HG02870 (cell line): Measurements from ENCODE around the gene TFAP2C.

ENCODE experiments used
- ATAC-seq: cut with Tn5 transposase; IDR thresholded peaks from one replicate; pipeline ENCODE4 v1.9.1; 2021; ENCODE audit warnings: mild to moderate bottlenecking, moderate library complexity; ENCODE audit not compliant: unreplicated experiment

Gene TFAP2C

GRCh38 chr20:56628873-56629463 is at the start of gene TFAP2C:
Gene TFAP2C, plus strand, starts transcription at chr20:56629306. Its CDS starts 239 bp downstream, at chr20:56629545.
- no peak for ATAC-seq

GRCh38 chr20:56580226-56580625 is 48.9 kb upstream of the TFAP2C start:
- ATAC-seq, result no peak

GRCh38 chr20:56581701-56582100 is 47.4 kb upstream of the TFAP2C start:
- no peak for ATAC-seq

DNA sequence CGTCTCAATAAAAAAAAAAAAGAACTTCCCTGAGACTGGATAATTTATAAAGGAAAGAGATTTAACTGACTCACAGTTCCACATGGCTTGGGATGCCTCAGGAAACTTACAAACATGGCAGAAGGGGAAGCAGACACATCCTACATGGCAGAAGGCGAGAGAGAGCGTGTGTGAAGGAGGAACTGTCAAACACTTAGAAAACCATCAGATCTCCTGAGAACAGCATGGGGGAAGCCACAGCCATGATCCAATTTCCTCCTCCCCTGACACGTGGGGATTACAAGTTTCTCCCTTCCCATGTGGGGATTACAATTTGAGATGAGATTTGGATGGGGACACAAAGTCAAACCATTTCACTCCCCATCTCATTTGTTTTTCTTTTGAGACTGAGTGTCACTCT is 46.6 kb upstream of the TFAP2C start:
- no peak for ATAC-seq

GRCh38 chr20:56584916-56585315 is 44.2 kb upstream of the TFAP2C start:
- no peak for ATAC-seq

DNA sequence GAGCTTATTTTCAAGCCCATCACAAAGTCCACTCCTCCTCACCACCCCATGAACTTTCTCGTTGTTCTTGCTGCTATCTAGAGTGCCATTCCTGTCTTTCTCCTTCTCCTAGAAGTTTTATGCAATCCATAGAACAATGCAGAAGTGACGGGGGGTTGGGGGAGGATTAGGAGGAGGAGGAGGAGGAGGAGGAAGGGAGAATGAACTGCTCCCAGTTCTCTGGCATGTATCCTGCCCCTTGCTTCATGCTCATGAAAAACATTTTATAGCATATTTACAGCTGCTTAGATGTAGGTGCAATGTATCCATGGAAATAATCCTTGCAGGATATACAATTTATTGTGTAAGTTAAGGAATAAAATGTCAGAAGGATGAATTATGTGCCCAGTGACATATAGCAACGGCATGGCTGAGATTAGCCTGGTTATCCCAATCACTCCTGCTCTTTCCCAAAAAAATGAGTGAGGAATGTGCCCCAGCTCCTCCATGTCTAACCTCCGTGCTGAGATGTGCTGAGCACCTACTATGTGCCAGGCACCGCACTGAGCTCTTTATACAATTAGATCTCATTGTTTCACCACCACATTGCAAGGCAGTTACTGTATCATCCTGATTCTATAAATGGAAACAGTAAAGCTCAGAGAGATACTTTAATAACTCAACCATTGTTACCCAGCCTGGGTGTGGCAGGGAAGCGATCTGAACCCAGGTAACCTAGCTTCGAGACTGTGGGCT is 41.6 kb upstream of the TFAP2C start:
- ATAC-seq, result no peak

DNA sequence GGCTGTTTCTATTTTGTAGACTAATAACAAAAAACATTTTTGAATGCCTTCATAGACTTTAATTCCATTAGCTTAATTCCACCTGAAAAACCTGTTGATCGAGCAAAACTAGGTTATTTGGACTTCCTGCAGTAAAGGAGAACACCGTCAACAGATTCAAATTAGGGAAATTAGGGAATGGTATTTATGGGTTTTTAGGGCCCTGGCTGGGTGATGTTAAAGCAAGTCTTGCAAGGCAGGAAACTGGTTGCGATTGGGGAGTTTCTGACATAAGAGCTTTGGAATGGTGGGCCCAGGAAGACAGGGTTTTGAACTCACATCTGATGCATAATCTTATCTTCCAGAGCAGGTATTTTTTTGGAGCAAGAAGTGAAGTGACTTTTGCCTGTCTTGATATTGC is 40.1 kb upstream of the TFAP2C start:
- ATAC-seq, result no peak

DNA sequence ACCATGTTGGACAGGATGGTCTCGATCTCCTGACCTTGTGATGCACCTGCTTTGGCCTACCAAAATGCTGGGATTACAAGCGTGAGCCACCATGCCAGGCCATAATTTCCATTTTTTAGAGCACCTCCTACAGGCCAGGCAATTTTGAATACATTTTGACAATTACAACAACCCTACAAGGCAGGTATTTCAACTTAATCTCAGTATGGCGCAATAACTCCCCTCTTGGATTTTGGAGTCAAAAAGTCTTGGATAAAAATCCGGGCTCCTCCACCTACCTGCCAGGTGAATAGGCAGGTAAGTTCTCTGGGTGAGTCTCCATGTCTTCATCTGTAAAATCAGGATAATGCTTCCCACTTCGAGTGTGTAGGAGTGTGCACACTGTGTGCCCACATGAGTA is 39.5 kb upstream of the TFAP2C start:
- ATAC-seq, result no peak

DNA sequence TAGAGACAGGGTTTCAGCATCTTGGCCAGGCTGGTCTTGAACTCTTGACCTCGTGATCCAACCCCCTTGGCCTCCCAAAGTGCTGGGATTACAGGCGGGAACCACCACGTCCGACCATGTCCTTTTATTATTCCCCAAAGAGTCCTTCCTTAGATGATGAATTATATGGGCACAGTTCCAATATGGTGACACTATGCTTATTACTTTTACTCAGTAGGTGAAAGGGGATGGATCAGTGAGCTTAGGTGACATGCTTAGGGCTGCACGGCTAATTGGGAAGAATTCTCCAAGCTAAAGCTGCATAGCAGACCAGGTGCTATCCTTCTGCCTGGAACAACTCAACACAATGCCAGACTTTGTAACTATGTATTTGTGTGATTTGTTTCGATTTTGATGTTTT is 38.2 kb upstream of the TFAP2C start:
- no peak for ATAC-seq

- no peak for ATAC-seq
Observed at GRCh38 chr20:56592211-56592610, 36.9 kb upstream of the TFAP2C start.

DNA sequence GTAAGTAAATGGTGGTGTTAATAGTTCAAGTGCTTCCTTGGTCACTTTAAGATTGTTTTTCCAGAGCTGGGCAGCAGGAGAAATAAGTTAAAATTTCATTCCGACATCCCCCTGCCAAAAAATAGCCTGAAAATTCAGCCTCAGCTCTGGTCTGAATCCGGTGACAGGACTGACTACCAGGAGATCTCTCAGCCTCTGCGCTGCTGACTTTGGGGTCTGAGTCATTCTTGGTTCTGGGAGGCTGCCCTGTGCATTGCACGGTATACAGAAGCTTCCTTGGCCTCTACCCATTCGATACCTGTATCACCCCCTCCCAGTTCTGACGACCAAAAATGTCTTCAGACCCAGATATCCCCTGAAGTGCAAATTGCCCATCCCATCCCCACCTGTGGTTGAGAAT is 36.3 kb upstream of the TFAP2C start:
- ATAC-seq, result no peak

DNA sequence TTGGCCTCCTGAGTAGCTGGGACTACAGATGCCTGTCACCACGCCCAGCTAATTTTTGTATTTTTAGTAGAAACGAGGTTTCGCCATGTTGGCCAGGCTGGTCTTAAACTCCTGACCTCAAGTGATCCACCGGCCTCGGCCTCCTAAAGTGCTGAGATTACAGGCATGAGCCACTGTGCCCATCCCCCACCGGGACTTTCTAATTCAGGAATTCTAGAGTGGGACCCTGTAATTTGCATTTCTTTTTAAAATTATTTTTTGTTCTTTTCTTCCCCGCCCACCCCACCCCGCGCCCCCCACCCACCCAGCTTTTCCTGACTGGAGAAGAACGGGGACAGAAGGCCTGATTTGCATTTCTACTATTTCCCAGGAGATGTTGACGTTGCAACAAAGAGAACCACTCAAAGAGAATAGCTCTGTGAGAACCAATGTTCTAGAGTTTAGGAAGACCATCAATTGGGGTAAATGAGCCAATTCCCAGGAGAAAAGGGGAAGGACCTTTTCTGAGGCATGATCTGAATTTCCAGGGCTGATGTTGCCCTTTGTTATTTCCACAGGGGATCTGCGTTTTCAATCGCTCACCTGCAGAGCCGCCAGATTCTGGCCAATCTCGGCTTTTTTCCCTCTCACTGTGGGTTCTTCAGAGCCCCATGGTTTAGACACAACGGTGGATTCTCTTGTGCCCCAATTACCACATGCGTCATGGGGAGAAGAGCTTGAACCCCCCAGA is 33.2 kb upstream of the TFAP2C start:
- ATAC-seq, result no peak

DNA sequence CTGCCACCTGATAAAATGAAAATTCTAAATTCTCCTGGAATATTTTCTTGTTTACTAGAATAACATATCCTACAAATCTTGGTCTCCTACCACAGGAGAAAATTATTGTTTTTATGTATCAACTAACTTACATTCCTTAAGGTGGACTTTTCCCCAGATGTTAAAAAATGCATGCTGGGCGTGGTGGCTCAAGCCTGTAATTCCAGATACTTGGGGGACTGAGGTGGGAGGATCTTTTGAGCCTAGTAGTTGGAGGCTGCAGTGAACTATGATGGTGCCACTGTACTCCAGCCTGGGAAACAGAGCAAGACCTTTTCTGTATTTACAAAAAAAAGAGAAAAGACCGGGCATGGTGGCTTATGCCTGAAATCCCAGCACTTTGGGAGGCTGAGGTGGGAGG is 27.9 kb upstream of the TFAP2C start:
- ATAC-seq, result no peak

GRCh38 chr20:56604673-56605072 is 24.4 kb upstream of the TFAP2C start:
- ATAC-seq, result no peak

- ATAC-seq, result no peak
Observed at GRCh38 chr20:56605261-56605996, 23.7 kb upstream of the TFAP2C start.

DNA sequence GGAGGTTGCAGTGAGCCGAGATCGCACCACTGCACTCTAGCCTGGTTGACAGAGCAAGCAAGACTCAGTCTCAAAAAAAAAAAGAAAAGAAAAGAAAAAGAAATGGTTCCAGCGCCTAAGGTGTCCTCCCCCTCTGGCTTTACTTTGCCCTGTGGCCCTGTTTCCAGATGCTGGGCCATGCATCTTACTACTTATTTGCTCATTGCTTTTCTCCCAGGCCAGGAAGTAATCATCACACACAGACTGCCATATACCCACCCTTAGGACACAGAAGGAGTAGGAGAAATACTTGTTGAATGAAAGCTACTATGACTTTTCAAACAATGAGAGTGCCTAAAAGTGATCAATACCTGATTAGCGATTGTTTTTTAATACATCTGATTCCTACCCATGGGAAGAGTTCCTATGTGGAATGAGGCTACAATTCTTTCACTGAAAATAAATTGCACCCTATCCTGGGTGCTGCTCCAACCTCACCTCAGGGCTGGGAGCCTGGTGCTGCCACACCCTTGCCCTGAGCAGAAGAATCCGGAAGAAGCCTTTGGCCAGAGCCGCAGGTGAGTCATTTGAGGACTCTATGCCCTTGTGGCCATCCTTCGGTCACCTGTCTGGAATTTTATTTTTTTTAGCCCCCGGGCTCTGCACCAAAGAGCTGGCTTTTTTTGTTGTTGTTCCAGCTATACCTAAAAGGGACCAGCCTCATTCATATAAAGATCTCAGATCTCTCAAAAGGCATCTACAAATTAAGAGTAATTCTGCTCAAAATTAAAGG is 22.7 kb upstream of the TFAP2C start:
- ATAC-seq, result no peak

DNA sequence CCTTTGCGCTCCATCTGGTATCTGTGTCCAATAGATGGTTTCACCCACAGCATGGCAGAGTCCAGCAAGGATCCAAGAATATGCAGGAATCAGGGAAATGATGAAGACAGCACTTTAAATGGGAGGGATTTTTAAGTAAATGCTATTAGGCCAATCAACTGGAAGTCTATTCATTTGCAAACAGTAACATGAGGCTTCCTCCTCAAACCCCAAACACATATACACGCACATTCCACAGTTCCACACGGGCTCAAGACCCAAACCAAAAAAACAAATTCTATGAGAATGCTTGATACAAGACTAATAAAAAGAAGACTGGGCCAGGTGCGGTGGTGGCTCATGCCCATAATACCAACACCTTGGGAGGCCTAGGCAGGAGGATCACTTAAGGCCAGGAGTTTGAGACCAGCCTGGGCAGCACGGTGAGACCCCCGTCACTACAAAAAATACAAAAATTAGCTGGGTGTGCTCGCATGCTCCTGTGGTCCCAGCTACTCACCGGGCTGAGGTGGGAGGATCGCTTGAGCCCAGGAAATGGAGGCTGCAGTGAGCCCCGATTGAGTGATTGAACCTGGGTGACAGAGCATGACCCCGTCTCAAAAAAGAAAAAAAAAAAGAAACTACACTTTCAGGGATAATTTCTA is 21.9 kb upstream of the TFAP2C start:
- ATAC-seq, result no peak

DNA sequence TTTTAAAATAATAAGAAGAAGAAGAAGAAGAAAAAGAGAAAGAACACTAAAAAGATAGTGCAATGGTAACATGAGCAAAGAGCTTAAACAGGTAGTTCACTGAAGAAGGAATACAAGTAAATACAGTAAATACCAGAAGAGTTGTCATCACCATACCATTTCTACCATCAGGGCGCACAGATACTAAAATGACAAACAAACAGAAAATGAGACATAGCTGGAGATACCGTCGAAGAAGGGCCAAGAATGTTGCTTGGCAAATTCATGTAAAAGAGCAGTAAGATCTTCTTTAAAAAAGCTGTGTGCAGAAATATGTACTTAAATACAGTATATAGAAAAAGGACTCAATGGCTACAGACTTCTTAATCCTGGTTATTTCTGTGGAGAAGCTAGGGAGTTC is 20.7 kb upstream of the TFAP2C start:
- no peak for ATAC-seq

DNA sequence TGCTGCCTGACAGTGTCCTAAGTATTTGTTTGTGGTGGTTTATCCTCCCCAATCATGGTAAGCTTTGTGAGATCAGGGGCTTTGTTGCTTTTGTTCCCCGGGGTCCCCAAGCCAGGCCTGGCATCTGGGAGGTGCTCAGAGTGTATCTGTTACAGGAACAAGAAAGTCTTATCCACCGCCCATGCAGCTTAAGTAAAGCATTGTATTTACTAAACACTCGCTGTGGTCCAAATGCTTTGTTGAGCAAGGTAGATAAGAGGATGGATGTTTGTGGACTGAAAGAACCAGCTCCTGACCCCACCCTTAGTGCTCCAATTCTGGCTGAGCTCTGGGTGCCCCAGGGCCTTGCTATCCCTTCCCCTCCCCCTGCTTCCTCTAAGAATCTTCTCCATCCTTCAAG is 19.8 kb upstream of the TFAP2C start:
- no peak for ATAC-seq

DNA sequence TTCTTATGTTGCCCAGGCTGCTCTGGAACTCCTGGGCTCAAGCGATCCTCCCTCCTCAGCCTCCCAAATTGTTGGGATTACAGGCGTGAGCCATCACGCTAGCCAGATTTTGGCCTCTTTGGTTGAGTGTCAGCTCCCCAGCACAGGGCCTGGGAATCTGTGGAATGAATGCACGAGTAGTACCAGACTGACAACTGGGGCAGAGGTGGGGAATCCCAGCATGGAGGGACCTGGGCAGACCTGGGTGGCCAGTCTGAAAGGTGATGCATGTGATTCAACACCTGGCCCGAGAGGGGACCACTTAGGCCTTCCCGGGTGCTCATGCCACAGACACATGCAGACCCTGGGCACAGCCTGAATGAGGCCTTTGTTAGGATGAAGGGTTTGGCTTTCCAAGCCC is 19.0 kb upstream of the TFAP2C start:
- no peak for ATAC-seq
